Testis (tissue), 2 donors: ENCODE data around the gene ZRANB3.
"Not testable (repeated sequence)": the region's sequence is repeated elsewhere in the genome, so short reads cannot be mapped to it uniquely, and the experiment has no call there.

Experiments used
- POLR2A ChIP-seq: fragments of 450-650 bp; IDR thresholded peaks from one replicate; pipeline ENCODE4 v1.6.1; 2017; ENCODE audit warnings: antibody characterized with exemption, mild to moderate bottlenecking, moderate library complexity
- TF ChIP-seq, protein P1 (sequence below), 3 experiments: fragments of 450-650 bp in 2 of 3; fragments of 200-600 bp in 1 of 3; sonication (generic) in 1 of 3; IDR thresholded peaks; one replicate each; pipeline ENCODE4 v1.5.1; 2016 to 2019; ENCODE audit warnings: antibody characterized with exemption in 3 of 3, mild to moderate bottlenecking in 2 of 3, moderate library complexity in 1 of 3

- TF ChIP-seq, protein P1, sequence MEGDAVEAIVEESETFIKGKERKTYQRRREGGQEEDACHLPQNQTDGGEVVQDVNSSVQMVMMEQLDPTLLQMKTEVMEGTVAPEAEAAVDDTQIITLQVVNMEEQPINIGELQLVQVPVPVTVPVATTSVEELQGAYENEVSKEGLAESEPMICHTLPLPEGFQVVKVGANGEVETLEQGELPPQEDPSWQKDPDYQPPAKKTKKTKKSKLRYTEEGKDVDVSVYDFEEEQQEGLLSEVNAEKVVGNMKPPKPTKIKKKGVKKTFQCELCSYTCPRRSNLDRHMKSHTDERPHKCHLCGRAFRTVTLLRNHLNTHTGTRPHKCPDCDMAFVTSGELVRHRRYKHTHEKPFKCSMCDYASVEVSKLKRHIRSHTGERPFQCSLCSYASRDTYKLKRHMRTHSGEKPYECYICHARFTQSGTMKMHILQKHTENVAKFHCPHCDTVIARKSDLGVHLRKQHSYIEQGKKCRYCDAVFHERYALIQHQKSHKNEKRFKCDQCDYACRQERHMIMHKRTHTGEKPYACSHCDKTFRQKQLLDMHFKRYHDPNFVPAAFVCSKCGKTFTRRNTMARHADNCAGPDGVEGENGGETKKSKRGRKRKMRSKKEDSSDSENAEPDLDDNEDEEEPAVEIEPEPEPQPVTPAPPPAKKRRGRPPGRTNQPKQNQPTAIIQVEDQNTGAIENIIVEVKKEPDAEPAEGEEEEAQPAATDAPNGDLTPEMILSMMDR (IDR thresholded peaks at IDR 0.05): not testable (repeated sequence)
- not testable (repeated sequence) for TF ChIP-seq POLR2A
Observed at GRCh38 chr2:135453027-135453426, 78.0 kb downstream of the ZRANB3 start.
